ENCODE data around the gene ROMO1. TPM values are rescaled to one million over a fixed set of nuclear protein-coding genes. Genes with fewer than 3 reads are reported as not detected.
"Not testable (repeated sequence)": the region's sequence is repeated elsewhere in the genome, so short reads cannot be mapped to it uniquely, and the experiment has no call there.

The ROMO1 gene
- total RNA-seq, 2 donors from 2014 or later = 196 to 243 TPM

DNA sequence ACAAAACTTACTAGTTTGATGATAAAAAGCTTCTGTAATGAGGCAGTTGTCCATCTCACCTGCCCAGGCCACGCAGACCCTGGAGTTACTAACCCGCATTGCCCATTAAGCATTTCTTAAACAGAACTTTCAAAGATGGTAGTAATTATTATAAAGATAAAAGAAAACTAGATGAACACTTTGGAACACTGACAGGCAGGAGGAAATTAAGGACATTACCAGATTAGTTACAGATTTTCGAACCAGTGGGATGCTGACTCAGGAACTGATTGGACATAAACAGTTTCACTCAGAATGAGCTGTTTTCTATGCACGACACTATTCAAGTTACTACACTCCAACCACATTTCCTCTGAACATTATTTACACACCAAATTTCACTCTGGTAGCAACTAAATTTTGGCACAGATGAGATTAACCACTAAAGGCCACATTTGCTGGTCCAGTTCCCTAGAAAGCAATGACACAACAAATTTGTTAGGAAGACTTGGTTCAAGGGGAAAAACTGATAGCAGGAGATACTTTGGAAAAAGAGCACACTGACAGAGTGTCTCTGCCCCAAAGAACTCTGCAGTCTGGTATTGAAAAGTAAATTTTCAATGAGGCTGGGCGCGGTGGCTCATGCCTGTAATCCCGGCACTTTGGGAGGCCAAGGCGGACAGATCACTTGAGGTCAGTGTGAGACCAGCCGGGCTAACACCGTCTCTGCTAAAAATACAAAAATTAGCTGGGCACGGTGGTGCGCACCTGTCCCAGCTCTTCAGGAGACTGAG, 3.0 kb downstream of the ROMO1 start:
- no peaks in the 10 kb centered on the region for H3K27me3 ChIP-seq (replicated peaks; ENCODE audit: insufficient read depth)
- H3K36me3 ChIP-seq = peaks cover 37% of the 10 kb centered on the region
- H3K9me3 ChIP-seq = no peaks in the 10 kb centered on the region
- peaks cover 15 to 27% of the 10 kb centered on the region in 2 donors for H3K4me1 ChIP-seq (ENCODE audit: control insufficient read depth in 1 of 2, low read depth in 2 of 2)
- no peak for TF ChIP-seq CTCF (IDR thresholded peaks at IDR 0.05)
- DNase-seq (ENCODE audit: low spot score) (no peak), ATAC-seq (ENCODE audit: insufficient number of reproducible peaks, low FRiP score, low read depth) (no peak)
- H3K4me3 ChIP-seq = no peak overlapping the region
- H3K27ac ChIP-seq = no peak overlapping the region

DNA sequence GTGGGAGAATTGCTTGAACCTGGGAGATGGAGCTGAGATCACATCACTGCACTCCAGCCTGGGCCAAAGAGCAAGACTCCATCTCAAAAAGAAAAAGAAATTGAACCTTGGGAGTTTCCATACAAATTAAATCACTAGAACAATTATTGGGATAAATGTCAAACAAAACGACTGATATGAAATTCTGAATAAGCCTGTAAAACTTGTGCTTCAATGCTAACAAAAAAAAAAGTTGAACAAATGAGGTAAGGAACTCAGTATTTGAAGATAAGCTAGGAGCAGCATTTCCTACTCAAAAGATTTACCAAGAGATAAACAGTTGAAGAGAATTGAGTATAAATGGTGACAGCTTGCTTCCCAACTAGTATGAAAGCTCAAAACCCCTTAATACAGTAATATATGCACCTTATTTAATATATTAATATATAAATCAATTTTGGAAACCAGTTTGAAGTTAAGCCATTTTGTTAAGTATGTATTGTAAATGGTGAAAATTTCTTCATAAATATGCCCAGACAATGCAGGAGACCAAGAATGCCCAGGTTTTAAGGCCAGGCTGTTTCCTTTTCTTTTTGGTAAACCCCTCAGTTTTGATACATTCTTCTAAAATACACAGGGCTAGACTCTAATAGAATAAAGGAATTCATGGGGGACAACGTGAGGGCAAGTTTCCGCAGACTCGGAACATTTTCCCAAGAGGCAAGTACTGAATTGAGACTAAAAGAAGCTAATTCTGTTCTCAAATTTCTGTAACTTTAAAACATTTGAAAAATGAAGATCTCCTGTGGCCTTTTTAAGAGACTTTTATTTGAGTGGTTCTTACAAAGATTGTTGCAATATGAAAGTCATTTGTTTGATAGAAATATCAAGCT, 3.9 kb downstream of the ROMO1 start:
- no peak for TF ChIP-seq CTCF (IDR thresholded peaks at IDR 0.05)
- Histone ChIP-seq H3K4me3 (no peak overlapping the region), H3K27ac (no peak overlapping the region), H3K36me3 (peaks cover 37% of the 10 kb centered on the region), H3K4me1 (ENCODE audit: control insufficient read depth in 1 of 2, low read depth in 2 of 2) (peaks cover 11 to 19% of the 10 kb centered on the region in 2 donors), H3K9me3 (no peaks in the 10 kb centered on the region), H3K27me3 (replicated peaks; ENCODE audit: insufficient read depth) (no peaks in the 10 kb centered on the region)
- ATAC-seq (ENCODE audit: insufficient number of reproducible peaks, low FRiP score, low read depth) (no peak), DNase-seq (ENCODE audit: low spot score) (no peak)

DNA sequence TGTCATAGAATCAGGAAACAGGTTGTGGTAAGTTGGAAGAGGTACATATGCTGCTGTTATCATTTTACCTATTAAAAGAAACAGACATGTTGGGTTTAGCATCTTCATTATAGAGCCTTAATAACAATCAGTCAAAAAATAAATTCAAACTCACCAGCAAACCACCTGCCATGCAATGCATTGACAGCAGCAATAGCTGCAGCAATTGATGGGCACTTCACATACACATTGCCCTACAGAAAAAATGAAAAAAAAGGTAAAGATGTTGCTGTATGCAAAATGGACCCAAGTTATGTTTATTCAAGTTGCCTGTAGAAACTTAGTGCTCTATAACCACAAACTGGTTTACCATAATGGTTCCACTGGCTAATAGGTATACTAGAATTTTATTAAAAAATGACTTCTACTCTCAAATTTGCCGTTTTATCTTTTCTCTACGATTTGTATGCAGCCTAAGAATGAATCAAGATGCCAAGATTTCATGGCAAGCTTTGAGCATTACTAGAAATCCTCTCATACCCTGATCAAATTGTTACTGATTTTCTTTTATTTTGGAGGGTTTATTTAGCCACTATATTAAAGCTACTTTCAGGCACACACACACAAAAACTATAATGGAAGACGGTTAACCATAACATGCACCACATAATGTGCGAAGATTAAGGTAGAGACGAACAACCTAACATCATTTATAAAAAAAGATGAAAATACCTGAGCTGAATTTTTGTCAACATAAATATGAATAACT, 5.5 kb downstream of the ROMO1 start:
- peaks cover 37% of the 10 kb centered on the region for H3K36me3 ChIP-seq

DNA sequence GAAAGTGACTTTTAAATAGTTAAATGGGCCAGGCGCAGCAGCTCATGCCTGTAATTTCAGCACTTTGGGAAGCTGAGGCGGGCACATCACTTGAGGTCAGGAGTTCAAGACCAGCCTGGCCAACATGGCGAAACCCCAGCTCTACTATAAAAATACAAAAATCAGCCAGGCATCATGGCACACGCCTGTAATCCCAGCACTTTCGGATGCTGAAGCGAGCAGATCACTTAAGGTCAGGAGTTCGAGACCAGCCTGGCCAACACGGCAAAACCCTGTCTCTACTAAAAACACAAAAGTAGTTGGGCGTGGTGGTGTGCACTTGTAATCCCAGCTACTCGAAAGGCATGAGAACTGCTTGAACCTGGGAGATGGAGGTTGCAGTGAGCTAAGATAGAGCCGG, 6.7 kb downstream of the ROMO1 start:
- Histone ChIP-seq H3K36me3 (peaks cover 38% of the 10 kb centered on the region), H3K4me1 (ENCODE audit: control insufficient read depth in 1 of 2, low read depth in 2 of 2) (peaks cover 0 to 21% of the 10 kb centered on the region in 2 donors)
- H3K27ac ChIP-seq; DNase-seq (ENCODE audit: low spot score); ATAC-seq (ENCODE audit: insufficient number of reproducible peaks, low FRiP score, low read depth); H3K27me3 ChIP-seq (replicated peaks; ENCODE audit: insufficient read depth); H3K4me3 ChIP-seq; H3K9me3 ChIP-seq: not testable (repeated sequence)

More for the DNA sequence above, 5.5 kb downstream of the ROMO1 start:
- no peaks in the 10 kb centered on the region for H3K27me3 ChIP-seq (replicated peaks; ENCODE audit: insufficient read depth)
- H3K9me3 ChIP-seq = no peaks in the 10 kb centered on the region
- DNase-seq (ENCODE audit: low spot score) = no peak
- TF ChIP-seq CTCF (IDR thresholded peaks at IDR 0.05) = no peak
- no peak overlapping the region for H3K4me3 ChIP-seq
- H3K27ac ChIP-seq = no peak overlapping the region
- peaks cover 6 to 22% of the 10 kb centered on the region in 2 donors for H3K4me1 ChIP-seq (ENCODE audit: control insufficient read depth in 1 of 2, low read depth in 2 of 2)
- no peak for ATAC-seq (ENCODE audit: insufficient number of reproducible peaks, low FRiP score, low read depth)

DNA sequence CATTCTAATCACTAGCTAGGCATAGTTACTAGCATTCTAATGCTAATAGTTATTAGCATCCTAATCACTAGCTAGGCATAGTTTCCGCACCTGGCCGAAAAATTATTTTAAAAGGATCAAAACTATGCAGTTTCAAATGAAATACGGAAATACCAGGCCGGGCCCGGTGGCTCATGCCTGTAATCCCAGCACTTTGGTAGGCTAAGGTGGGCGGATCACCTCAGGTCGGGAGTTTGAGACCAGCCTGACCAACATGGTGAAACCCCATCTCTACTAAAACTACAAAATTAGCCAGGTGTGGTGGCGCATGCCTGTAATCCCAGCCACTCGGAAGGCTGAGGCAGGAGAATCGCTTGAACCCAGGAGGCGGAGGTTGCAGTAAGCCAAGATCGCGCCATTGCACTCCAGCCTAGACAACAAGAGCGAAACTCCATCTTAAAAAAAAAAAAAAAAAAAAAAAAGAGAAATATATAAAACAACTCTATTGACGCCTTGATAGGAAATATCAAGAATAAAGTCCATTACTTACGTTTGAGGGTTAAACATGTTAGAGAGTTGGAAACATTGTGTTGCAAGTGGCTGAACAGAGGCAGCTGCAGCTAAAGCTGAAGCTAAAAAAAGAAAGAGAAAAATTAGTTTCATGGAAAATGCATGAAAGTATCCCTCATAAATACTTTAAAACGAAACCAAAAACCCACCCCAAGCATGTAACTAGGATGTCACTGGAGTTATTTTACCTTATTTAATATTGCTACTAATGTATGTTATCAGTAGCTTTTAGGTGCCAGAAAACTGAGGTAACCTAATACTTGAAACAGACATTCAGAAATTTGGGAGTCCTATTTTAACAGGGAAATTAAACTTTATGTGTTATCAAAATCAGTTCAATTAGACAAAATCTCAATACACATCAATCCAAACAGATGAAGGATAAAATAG, 7.7 kb downstream of the ROMO1 start:
- H3K4me1 ChIP-seq (ENCODE audit: control insufficient read depth in 1 of 2, low read depth in 2 of 2) = peaks cover 0 to 28% of the 10 kb centered on the region in 2 donors
- H3K27ac ChIP-seq; DNase-seq (ENCODE audit: low spot score); ATAC-seq (ENCODE audit: insufficient number of reproducible peaks, low FRiP score, low read depth); H3K4me3 ChIP-seq; H3K9me3 ChIP-seq; H3K27me3 ChIP-seq (replicated peaks; ENCODE audit: insufficient read depth): not testable (repeated sequence)
- H3K36me3 ChIP-seq = peaks cover 47% of the 10 kb centered on the region

All from thoracic aorta (tissue), 2 donors.